ENCODE data around the gene ZFR2.
"Not testable (repeated sequence)": the region's sequence is repeated elsewhere in the genome, so short reads cannot be mapped to it uniquely, and the experiment has no call there.

DNA sequence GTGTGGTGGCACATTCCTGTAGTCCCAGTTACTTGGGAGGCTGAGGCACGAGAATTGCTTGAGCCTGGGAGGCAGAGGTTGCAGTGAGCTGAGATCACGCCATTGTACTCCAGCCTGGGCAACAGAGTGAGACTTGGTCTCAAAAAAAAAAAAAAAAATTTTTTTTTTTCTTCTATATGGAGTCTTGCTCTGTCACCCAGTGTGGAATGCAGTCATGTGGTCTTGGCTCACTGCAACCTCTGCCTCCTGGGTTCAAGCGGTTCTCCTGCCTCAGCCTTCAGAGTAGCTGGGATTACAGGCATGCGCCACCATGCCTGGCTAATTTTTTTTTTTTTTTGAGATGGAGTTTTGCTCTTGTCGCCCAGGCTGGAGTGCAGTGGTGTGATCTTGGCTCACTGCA, 103.1 kb downstream of the ZFR2 start:
- TF ChIP-seq, protein P1, sequence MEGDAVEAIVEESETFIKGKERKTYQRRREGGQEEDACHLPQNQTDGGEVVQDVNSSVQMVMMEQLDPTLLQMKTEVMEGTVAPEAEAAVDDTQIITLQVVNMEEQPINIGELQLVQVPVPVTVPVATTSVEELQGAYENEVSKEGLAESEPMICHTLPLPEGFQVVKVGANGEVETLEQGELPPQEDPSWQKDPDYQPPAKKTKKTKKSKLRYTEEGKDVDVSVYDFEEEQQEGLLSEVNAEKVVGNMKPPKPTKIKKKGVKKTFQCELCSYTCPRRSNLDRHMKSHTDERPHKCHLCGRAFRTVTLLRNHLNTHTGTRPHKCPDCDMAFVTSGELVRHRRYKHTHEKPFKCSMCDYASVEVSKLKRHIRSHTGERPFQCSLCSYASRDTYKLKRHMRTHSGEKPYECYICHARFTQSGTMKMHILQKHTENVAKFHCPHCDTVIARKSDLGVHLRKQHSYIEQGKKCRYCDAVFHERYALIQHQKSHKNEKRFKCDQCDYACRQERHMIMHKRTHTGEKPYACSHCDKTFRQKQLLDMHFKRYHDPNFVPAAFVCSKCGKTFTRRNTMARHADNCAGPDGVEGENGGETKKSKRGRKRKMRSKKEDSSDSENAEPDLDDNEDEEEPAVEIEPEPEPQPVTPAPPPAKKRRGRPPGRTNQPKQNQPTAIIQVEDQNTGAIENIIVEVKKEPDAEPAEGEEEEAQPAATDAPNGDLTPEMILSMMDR (IDR thresholded peaks at IDR 0.05; ENCODE audit: borderline replicate concordance, extremely low read depth, low read length, poor library complexity, severe bottlenecking), result not testable (repeated sequence)
- TF ChIP-seq EZH2 (IDR thresholded peaks at IDR 0.05; ENCODE audit: borderline replicate concordance, low read depth, low read length, severe bottlenecking), result not testable (repeated sequence)

Data from DND-41 (cell line).